Measurements from ENCODE around the gene LMAN1L.

LMAN1L gene

DNA sequence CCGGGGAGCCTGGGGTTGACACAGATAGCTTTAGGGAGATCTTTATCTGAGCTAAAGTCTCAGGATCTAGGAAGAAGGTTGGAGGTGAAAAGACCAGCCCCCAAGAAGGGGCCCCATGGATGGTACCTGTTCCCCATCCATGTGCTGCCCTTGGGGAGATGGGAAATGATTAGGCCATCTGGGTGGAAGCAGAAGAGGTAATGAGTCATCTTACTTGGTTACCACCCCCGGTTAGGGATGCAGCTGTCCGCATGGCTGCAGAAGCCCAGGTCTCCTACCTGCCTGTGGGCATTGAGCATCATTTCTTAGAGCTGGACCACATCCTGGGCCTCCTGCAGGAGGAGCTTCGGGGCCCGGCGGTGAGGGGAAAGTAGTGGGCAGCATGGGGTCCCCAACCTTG lies 10.7 kb downstream of the LMAN1L start:
- Histone ChIP-seq H2AFZ (ENCODE audit: low read depth, low read length) (no peak overlapping the region), H3K9me3 (ENCODE audit: insufficient read depth, low read length) (no peaks in the 10 kb centered on the region), H3K79me2 (ENCODE audit: low read length) (no peaks in the 10 kb centered on the region), H3K4me3 (ENCODE audit: low read length) (no peak overlapping the region), H3K9ac (ENCODE audit: low read length) (no peak overlapping the region), H3K27me3 (ENCODE audit: low read depth, low read length) (0 out of 2 replicates have a peak, but pooled peaks cover 2% of the 10 kb centered on the region), H3K4me1 (ENCODE audit: low read length) (peaks cover 26% of the 10 kb centered on the region), H3K27ac (ENCODE audit: low read length) (no peak overlapping the region), H3K4me2 (ENCODE audit: low read length) (no peak overlapping the region), H4K20me1 (ENCODE audit: insufficient read depth, low read length) (no peaks in the 10 kb centered on the region), H3K36me3 (replicated peaks; ENCODE audit: low read depth, low read length) (no peaks in the 10 kb centered on the region)
- no peak for TF ChIP-seq EZH2phosphoT487 (IDR thresholded peaks at IDR 0.05; ENCODE audit: low read depth)
- TF ChIP-seq, protein P1, sequence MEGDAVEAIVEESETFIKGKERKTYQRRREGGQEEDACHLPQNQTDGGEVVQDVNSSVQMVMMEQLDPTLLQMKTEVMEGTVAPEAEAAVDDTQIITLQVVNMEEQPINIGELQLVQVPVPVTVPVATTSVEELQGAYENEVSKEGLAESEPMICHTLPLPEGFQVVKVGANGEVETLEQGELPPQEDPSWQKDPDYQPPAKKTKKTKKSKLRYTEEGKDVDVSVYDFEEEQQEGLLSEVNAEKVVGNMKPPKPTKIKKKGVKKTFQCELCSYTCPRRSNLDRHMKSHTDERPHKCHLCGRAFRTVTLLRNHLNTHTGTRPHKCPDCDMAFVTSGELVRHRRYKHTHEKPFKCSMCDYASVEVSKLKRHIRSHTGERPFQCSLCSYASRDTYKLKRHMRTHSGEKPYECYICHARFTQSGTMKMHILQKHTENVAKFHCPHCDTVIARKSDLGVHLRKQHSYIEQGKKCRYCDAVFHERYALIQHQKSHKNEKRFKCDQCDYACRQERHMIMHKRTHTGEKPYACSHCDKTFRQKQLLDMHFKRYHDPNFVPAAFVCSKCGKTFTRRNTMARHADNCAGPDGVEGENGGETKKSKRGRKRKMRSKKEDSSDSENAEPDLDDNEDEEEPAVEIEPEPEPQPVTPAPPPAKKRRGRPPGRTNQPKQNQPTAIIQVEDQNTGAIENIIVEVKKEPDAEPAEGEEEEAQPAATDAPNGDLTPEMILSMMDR (IDR thresholded peaks at IDR 0.05; ENCODE audit: low read depth, low read length): no peak

DNA sequence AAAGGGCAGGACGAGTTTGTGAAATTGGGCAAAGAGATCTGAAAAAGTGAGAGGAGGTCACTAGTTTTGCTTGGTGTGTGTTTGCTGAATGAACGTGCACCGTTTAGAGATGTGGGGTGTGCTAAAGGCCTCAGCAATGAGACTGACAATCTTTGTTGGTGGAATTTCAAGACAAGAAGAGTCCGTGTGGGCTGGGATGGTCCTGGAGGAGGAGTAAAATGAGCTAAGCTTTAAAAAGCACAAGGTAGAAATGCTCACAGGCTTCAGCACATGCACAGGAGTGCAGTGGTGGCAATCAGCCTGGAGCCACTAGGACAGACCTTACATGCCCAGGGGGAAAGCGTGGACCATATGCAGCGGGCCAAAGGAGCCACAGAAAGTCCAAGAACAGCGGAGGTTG lies 12.3 kb downstream of the LMAN1L start:
- no peak overlapping the region for H2AFZ ChIP-seq (ENCODE audit: low read depth, low read length)
- no peak overlapping the region for H3K27ac ChIP-seq (ENCODE audit: low read length)
- H3K4me3 ChIP-seq (ENCODE audit: low read length): no peak overlapping the region
- H3K9me3 ChIP-seq (ENCODE audit: insufficient read depth, low read length): no peaks in the 10 kb centered on the region
- H3K27me3 ChIP-seq (ENCODE audit: low read depth, low read length): 0 out of 2 replicates have a peak, but pooled peaks cover 2% of the 10 kb centered on the region
- TF ChIP-seq, protein P1 (IDR thresholded peaks at IDR 0.05; ENCODE audit: low read depth, low read length): no peak
- TF ChIP-seq EZH2phosphoT487 (IDR thresholded peaks at IDR 0.05; ENCODE audit: low read depth): no peak
- no peaks in the 10 kb centered on the region for H3K36me3 ChIP-seq (replicated peaks; ENCODE audit: low read depth, low read length)
- no peak overlapping the region for H3K9ac ChIP-seq (ENCODE audit: low read length)
- H4K20me1 ChIP-seq (ENCODE audit: insufficient read depth, low read length): no peaks in the 10 kb centered on the region
- peaks cover 37% of the 10 kb centered on the region for H3K4me1 ChIP-seq (ENCODE audit: low read length)
- H3K79me2 ChIP-seq (ENCODE audit: low read length): no peaks in the 10 kb centered on the region
- H3K4me2 ChIP-seq (ENCODE audit: low read length): no peak overlapping the region

DNA sequence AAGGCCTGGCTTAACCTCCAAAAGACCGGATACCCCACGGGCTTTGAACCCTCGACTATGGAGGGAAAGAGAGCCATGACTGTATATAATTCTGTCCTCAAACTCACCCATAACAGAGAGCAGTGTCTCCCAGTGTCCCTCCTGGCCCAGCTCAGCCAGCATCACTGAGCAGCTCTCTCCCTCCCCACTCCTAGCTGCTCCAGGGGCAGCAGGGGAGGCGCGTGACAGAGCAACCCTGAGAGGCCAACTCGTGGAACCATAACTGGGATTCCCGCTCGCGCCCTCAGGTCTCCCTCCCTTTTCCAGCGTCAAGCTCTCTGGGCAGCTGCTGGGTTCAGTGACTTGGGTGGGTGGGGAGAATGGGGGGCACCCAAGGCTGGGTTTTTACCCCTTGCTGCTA lies 13.2 kb downstream of the LMAN1L start:
- Histone ChIP-seq H3K27ac (ENCODE audit: low read length) (no peak overlapping the region), H3K36me3 (replicated peaks; ENCODE audit: low read depth, low read length) (no peaks in the 10 kb centered on the region), H3K27me3 (ENCODE audit: low read depth, low read length) (0 out of 2 replicates have a peak, but pooled peaks cover 2% of the 10 kb centered on the region), H3K79me2 (ENCODE audit: low read length) (no peaks in the 10 kb centered on the region), H3K9me3 (ENCODE audit: insufficient read depth, low read length) (no peaks in the 10 kb centered on the region), H3K9ac (ENCODE audit: low read length) (no peak overlapping the region), H4K20me1 (ENCODE audit: insufficient read depth, low read length) (no peaks in the 10 kb centered on the region), H3K4me1 (ENCODE audit: low read length) (peaks cover 37% of the 10 kb centered on the region), H3K4me2 (ENCODE audit: low read length) (no peak overlapping the region), H3K4me3 (ENCODE audit: low read length) (no peak overlapping the region), H2AFZ (ENCODE audit: low read depth, low read length) (no peak overlapping the region)
- TF ChIP-seq EZH2phosphoT487 (IDR thresholded peaks at IDR 0.05; ENCODE audit: low read depth): no peak
- TF ChIP-seq, protein P1 (IDR thresholded peaks at IDR 0.05; ENCODE audit: low read depth, low read length): no peak

DNA sequence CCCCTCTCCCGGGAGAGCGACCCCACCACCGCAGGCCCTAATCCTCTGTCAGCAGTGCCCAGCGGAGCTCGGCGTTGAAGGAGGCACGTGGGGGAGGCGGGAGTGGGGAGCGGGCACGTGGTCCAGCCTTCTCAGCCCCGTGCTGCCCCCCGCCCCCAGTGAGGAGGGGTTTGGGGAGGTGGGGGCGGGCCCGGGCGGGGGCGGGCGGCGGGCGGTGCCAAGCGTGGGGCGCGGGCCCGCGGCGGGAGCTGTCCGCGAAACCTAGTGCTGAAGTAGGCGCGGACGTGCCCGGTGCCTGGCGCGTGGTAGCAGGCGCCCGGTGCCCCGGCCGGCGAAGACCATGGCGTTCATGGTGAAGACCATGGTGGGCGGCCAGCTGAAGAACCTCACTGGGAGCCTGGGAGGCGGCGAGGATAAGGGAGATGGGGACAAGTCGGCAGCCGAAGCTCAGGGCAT lies 13.8 kb downstream of the LMAN1L start, which contains the start of gene CPLX3:
TSS of gene CPLX3 (plus strand) at position 264 of the 456 bp plus-strand sequence. CDS start at position 341, 77 bp downstream.
- H3K9ac ChIP-seq (ENCODE audit: low read length): no peak within 1 kb of the TSS
- H3K9me3 ChIP-seq (ENCODE audit: insufficient read depth, low read length): no peaks in the 10 kb centered on the region
- H2AFZ ChIP-seq (ENCODE audit: low read depth, low read length): no peak within 1 kb of the TSS
- H3K4me3 ChIP-seq (ENCODE audit: low read length): no peak within 1 kb of the TSS
- TF ChIP-seq, protein P1 (IDR thresholded peaks at IDR 0.05; ENCODE audit: low read depth, low read length): no peak
- no peak for TF ChIP-seq EZH2phosphoT487 (IDR thresholded peaks at IDR 0.05; ENCODE audit: low read depth)
- H3K4me2 ChIP-seq (ENCODE audit: low read length): no peak within 1 kb of the TSS
- H3K27ac ChIP-seq (ENCODE audit: low read length): no peak within 1 kb of the TSS
- H4K20me1 ChIP-seq (ENCODE audit: insufficient read depth, low read length): no peaks in the 10 kb centered on the region
- H3K79me2 ChIP-seq (ENCODE audit: low read length): no peaks in the 10 kb centered on the region
- 0 out of 2 replicates have a peak, but pooled peaks cover 2% of the 10 kb centered on the region for H3K27me3 ChIP-seq (ENCODE audit: low read depth, low read length)
- H3K36me3 ChIP-seq (replicated peaks; ENCODE audit: low read depth, low read length): no peaks in the 10 kb centered on the region
- peaks cover 31% of the 10 kb centered on the region for H3K4me1 ChIP-seq (ENCODE audit: low read length)

Measured in OCI-LY3 (cell line).